Neural cell (in vitro differentiated cells): ENCODE results near the gene FLT3LG. TPM values are rescaled to one million over a fixed set of nuclear protein-coding genes. Genes with fewer than 3 reads are reported as not detected.

ENCODE experiments used
- H2AFZ ChIP-seq: fragments of 200-600, 300-800 bp; sonication (generic), shearing (Covaris generic); 2 replicates; pipeline ENCODE4 v1.6.0; 2014; ENCODE audit warnings: low read depth, mild to moderate bottlenecking, antibody characterized with exemption, low read length, moderate library complexity
- H3F3A ChIP-seq: fragments of 200-600 bp; shearing (Covaris generic); 2 replicates; pipeline ENCODE4 v1.6.1; 2016; ENCODE audit warnings: mild to moderate bottlenecking, moderate library complexity, mixed read lengths, antibody characterized with exemption, low read length; ENCODE audit not compliant: insufficient read depth, poor library complexity, severe bottlenecking
- H3K27ac ChIP-seq: fragments of 200-600, 300-800 bp; sonication (generic), shearing (Covaris generic); 2 replicates; pipeline ENCODE4 v1.5.1; 2014; ENCODE audit warnings: mild to moderate bottlenecking, low read length, moderate library complexity
- H3K27me3 ChIP-seq: fragments of 300-800, 200-600 bp; sonication (generic), shearing (Covaris generic); 2 replicates; pipeline ENCODE4 v1.6.0; 2014; ENCODE audit warnings: mild to moderate bottlenecking, low read depth, low read length, moderate library complexity; ENCODE audit not compliant: insufficient read depth
- H3K36me3 ChIP-seq: fragments of 300-800, 200-600 bp; sonication (generic), shearing (Covaris generic); 2 replicates; pipeline ENCODE4 v1.5.1; 2014; ENCODE audit warnings: mild to moderate bottlenecking, antibody characterized with exemption, low read length, moderate library complexity; ENCODE audit not compliant: insufficient read depth
- H3K4me2 ChIP-seq: fragments of 300-800, 200-600 bp; sonication (generic), shearing (Covaris generic); 2 replicates; pipeline ENCODE4 v1.6.0; 2014; ENCODE audit warnings: mild to moderate bottlenecking, low read length
- H3K4me3 ChIP-seq: fragments of 300-800, 200-600 bp; sonication (generic), shearing (Covaris generic); 2 replicates; pipeline ENCODE4 v1.5.1; 2014; ENCODE audit warnings: mild to moderate bottlenecking, low read length, moderate library complexity
- H3K79me2 ChIP-seq: fragments of 200-600 bp; shearing (Covaris generic); replicated peaks from 2 replicates; pipeline ENCODE4 v1.6.0; 2014; ENCODE audit warnings: mild to moderate bottlenecking, low read length, moderate library complexity; ENCODE audit not compliant: insufficient read depth
- H3K9ac ChIP-seq: fragments of 300-800, 200-600 bp; sonication (generic), shearing (Covaris generic); 2 replicates; pipeline ENCODE4 v1.6.1; 2016; ENCODE audit warnings: mild to moderate bottlenecking, low read length, mixed read lengths
- H3K9me2 ChIP-seq: fragments of 200-600 bp; shearing (Covaris generic); 2 replicates; pipeline ENCODE4 v1.6.1; 2016; ENCODE audit warnings: mild to moderate bottlenecking, low read length, mixed read lengths; ENCODE audit not compliant: insufficient read depth
- H3K9me3 ChIP-seq: fragments of 200-600, 300-800 bp; sonication (generic), shearing (Covaris generic); 2 replicates; pipeline ENCODE4 v1.6.1; 2016; ENCODE audit warnings: mild to moderate bottlenecking, mixed run types, low read length, moderate library complexity, mixed read lengths
- H4K20me1 ChIP-seq: fragments of 200-600 bp; shearing (Covaris generic); 2 replicates; pipeline ENCODE4 v1.6.1; 2016; ENCODE audit warnings: mild to moderate bottlenecking, mixed run types; ENCODE audit not compliant: insufficient read depth
- EP300 ChIP-seq: fragments of 450-650 bp; conservative IDR thresholded peaks from 2 replicates; pipeline ENCODE4 v1.6.1; 2014; ENCODE audit warnings: antibody characterized with exemption, mild to moderate bottlenecking, moderate library complexity; ENCODE audit not compliant: poor library complexity, severe bottlenecking
- EZH2 ChIP-seq: fragments of 200-600, 300-800 bp; shearing (Covaris generic), sonication (generic); IDR thresholded peaks from 2 replicates; pipeline ENCODE4 v1.6.1; 2014; ENCODE audit warnings: antibody characterized with exemption, low read length, borderline replicate concordance, mild to moderate bottlenecking; ENCODE audit not compliant: insufficient read depth, poor library complexity, severe bottlenecking
- MXI1 ChIP-seq: fragments of 450-650 bp; conservative IDR thresholded peaks from 2 replicates; pipeline ENCODE4 v1.6.1; 2014; ENCODE audit warnings: antibody characterized with exemption, mild to moderate bottlenecking; ENCODE audit not compliant: poor library complexity, severe bottlenecking
- POLR2AphosphoS5 ChIP-seq: IDR thresholded peaks from 2 replicates; pipeline ENCODE4 v1.6.1; 2012
- RAD21 ChIP-seq: fragments of 450-650 bp; conservative IDR thresholded peaks from 2 replicates; pipeline ENCODE4 v1.6.1; 2014; ENCODE audit warnings: antibody characterized with exemption, mild to moderate bottlenecking, moderate library complexity
- SMC3 ChIP-seq: fragments of 450-650 bp; conservative IDR thresholded peaks from 2 replicates; pipeline ENCODE4 v1.6.1; 2014; ENCODE audit warnings: antibody characterized with exemption, mild to moderate bottlenecking, moderate library complexity; ENCODE audit not compliant: poor library complexity
- TAF1 ChIP-seq: IDR thresholded peaks from 2 replicates; pipeline ENCODE4 v1.6.1; 2012; ENCODE audit warnings: low read depth
- polyA plus RNA-seq: library from polyadenylated mRNA; depleted of rRNA; stranded (reverse); fragments of >200 nt; gene quantifications from 2 replicates; pipeline ENCODE4 v1.2.3, GENCODE V29; 2014
- TF ChIP-seq, protein P1 (sequence below): fragments of 450-650 bp; IDR thresholded peaks from 2 replicates; pipeline ENCODE4 v1.5.1; 2014; ENCODE audit warnings: antibody characterized with exemption, mild to moderate bottlenecking, moderate library complexity; ENCODE audit not compliant: poor library complexity, severe bottlenecking
- TF ChIP-seq, protein P2 (sequence below): IDR thresholded peaks from 2 replicates; pipeline ENCODE4 v1.6.1; 2012; ENCODE audit warnings: borderline replicate concordance

The FLT3LG gene
- polyA plus RNA-seq, 1 donor from 2014 or later: not detected

DNA sequence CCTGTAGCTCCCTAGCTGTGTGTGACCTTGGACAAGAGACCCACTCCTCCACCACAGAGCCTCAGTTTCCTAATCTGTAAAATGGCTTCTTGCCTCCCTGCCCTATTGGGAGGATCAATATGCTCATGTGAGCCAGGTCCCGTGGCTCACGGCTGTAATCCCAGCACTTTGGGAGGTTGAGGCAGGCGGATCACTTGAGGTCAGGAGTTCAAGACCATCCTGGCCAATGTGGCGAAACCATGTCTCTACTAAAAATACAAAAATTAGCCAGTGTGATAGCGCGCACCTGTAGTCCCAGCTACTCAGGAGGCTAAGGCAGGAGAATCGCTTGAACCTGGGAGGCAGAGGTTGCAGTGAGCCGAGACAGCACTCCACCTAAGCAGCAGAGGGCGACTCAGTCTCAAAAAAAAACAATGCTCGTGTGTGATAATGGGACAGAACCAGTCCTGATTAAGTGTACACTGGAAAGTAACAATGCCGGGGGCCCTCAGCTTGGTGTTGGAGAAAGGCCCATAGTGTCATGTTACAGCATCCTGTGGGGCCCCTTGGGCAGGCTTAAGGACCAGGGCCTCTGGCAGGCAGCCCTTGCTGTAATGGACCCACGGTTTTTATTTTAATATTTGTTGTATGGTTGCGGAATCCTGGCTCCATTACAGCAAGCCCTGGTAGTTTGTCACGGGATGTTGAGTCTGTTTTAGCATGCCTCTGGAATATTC lies 29.0 kb downstream of the FLT3LG start:
- no peak overlapping the region for H3K27ac ChIP-seq
- TF ChIP-seq, protein P1, sequence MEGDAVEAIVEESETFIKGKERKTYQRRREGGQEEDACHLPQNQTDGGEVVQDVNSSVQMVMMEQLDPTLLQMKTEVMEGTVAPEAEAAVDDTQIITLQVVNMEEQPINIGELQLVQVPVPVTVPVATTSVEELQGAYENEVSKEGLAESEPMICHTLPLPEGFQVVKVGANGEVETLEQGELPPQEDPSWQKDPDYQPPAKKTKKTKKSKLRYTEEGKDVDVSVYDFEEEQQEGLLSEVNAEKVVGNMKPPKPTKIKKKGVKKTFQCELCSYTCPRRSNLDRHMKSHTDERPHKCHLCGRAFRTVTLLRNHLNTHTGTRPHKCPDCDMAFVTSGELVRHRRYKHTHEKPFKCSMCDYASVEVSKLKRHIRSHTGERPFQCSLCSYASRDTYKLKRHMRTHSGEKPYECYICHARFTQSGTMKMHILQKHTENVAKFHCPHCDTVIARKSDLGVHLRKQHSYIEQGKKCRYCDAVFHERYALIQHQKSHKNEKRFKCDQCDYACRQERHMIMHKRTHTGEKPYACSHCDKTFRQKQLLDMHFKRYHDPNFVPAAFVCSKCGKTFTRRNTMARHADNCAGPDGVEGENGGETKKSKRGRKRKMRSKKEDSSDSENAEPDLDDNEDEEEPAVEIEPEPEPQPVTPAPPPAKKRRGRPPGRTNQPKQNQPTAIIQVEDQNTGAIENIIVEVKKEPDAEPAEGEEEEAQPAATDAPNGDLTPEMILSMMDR: peak; percentile 77
- TF ChIP-seq SMC3: peak; percentile 87
- peak; percentile 77 for TF ChIP-seq RAD21
- no peak for TF ChIP-seq MXI1
- no peaks in the 10 kb centered on the region for H3K9me2 ChIP-seq
- H3K36me3 ChIP-seq: peaks cover 2% of the 10 kb centered on the region
- H3K27me3 ChIP-seq: no peaks in the 10 kb centered on the region
- H3F3A ChIP-seq: no peaks in the 10 kb centered on the region
- H3K4me2 ChIP-seq: no peak overlapping the region
- no peaks in the 10 kb centered on the region for H4K20me1 ChIP-seq
- no peaks in the 10 kb centered on the region for H3K9me3 ChIP-seq
- peaks cover 3% of the 10 kb centered on the region for H3K79me2 ChIP-seq
- H3K4me3 ChIP-seq: no peak overlapping the region
- no peak overlapping the region for H2AFZ ChIP-seq
- no peak overlapping the region for H3K9ac ChIP-seq

DNA sequence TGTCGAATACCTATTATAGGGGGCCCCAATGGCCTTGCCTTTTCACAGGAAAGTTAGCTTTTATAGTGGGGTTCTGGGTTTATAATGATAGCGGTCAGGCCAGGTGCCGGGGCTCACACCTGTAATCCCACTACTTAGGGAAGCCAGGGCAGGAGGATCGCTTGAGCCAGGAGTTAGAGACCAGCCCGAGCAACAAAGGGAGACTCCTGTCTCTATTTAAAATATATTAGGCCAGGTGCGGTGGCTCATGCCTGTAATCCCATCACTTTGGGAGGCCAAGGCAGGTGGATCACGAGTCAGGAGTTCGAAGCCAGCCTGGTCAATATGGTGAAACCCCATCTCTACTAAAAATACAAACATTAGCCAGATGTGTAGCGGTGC lies 29.6 kb downstream of the FLT3LG start:
- Histone ChIP-seq H3K79me2 (no peaks in the 10 kb centered on the region), H3K4me2 (no peak overlapping the region), H2AFZ (no peak overlapping the region), H3K9ac (no peak overlapping the region), H3K4me3 (no peak overlapping the region), H3K36me3 (no peaks in the 10 kb centered on the region), H3K9me3 (no peaks in the 10 kb centered on the region), H3K27me3 (no peaks in the 10 kb centered on the region), H3F3A (no peaks in the 10 kb centered on the region), H3K9me2 (no peaks in the 10 kb centered on the region), H3K27ac (no peak overlapping the region), H4K20me1 (no peaks in the 10 kb centered on the region)
- TF ChIP-seq POLR2AphosphoS5 (no peak), SMC3 (no peak), RAD21 (no peak), TAF1 (no peak), MXI1 (no peak), EZH2 (no peak), EP300 (no peak)
- TF ChIP-seq, protein P2, sequence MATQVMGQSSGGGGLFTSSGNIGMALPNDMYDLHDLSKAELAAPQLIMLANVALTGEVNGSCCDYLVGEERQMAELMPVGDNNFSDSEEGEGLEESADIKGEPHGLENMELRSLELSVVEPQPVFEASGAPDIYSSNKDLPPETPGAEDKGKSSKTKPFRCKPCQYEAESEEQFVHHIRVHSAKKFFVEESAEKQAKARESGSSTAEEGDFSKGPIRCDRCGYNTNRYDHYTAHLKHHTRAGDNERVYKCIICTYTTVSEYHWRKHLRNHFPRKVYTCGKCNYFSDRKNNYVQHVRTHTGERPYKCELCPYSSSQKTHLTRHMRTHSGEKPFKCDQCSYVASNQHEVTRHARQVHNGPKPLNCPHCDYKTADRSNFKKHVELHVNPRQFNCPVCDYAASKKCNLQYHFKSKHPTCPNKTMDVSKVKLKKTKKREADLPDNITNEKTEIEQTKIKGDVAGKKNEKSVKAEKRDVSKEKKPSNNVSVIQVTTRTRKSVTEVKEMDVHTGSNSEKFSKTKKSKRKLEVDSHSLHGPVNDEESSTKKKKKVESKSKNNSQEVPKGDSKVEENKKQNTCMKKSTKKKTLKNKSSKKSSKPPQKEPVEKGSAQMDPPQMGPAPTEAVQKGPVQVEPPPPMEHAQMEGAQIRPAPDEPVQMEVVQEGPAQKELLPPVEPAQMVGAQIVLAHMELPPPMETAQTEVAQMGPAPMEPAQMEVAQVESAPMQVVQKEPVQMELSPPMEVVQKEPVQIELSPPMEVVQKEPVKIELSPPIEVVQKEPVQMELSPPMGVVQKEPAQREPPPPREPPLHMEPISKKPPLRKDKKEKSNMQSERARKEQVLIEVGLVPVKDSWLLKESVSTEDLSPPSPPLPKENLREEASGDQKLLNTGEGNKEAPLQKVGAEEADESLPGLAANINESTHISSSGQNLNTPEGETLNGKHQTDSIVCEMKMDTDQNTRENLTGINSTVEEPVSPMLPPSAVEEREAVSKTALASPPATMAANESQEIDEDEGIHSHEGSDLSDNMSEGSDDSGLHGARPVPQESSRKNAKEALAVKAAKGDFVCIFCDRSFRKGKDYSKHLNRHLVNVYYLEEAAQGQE: no peak
- TF ChIP-seq, protein P1: no peak
